Fibroblast of mammary gland (primary cell): ENCODE results near the gene UACA.

Experiments used
- DNase-seq: peaks from one replicate; pipeline ENCODE4 v3.0.0-alpha.2; 2010; ENCODE audit warnings: low read depth
- H3K4me3 ChIP-seq: 2 replicates; pipeline ENCODE4 v1.5.1; 2011; ENCODE audit warnings: low read depth, mild to moderate bottlenecking, low read length, moderate library complexity; ENCODE audit not compliant: control insufficient read depth
- TF ChIP-seq, protein P1 (sequence below): conservative IDR thresholded peaks from 2 replicates; pipeline ENCODE4 v1.5.1; 2011; ENCODE audit warnings: low read depth, low read length, inconsistent platforms; ENCODE audit not compliant: control insufficient read depth, insufficient read depth

Gene UACA

GRCh38 chr15:70801109-70801508 lies 37.8 kb upstream of the UACA start:
- TF ChIP-seq, protein P1, sequence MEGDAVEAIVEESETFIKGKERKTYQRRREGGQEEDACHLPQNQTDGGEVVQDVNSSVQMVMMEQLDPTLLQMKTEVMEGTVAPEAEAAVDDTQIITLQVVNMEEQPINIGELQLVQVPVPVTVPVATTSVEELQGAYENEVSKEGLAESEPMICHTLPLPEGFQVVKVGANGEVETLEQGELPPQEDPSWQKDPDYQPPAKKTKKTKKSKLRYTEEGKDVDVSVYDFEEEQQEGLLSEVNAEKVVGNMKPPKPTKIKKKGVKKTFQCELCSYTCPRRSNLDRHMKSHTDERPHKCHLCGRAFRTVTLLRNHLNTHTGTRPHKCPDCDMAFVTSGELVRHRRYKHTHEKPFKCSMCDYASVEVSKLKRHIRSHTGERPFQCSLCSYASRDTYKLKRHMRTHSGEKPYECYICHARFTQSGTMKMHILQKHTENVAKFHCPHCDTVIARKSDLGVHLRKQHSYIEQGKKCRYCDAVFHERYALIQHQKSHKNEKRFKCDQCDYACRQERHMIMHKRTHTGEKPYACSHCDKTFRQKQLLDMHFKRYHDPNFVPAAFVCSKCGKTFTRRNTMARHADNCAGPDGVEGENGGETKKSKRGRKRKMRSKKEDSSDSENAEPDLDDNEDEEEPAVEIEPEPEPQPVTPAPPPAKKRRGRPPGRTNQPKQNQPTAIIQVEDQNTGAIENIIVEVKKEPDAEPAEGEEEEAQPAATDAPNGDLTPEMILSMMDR: no peak
- no peak overlapping the region for H3K4me3 ChIP-seq
- DNase-seq: no peak

- no peak overlapping the region for H3K4me3 ChIP-seq
- TF ChIP-seq, protein P1: no peak
- DNase-seq: peak; percentile 97
These were observed 36.5 kb upstream of the UACA start for GRCh38 chr15:70799667-70800450.

DNA sequence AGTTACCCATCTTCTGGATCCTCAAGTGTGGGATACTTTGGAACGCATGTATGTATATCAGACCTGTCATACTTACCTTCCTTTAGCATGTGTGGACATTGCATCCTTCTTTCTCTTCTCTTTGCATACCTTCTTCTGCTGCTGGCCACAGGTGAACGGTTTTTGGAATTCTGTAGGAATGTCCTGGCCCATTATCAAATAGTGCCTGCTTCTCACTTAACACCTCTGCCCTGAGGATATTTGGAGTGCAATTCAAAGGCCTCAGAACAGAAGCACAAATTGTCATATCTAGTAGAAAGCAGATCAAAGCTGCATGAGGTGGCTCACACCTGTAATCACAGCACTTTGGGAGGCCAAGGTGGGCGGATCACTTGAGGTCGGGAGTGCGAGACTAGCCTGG lies 34.1 kb upstream of the UACA start:
- DNase-seq: no peak
- TF ChIP-seq, protein P1: no peak
- H3K4me3 ChIP-seq: no peak overlapping the region

GRCh38 chr15:70796516-70797310 lies 33.4 kb upstream of the UACA start:
- no peak for DNase-seq
- H3K4me3 ChIP-seq: no peak overlapping the region
- TF ChIP-seq, protein P1: no peak

GRCh38 chr15:70795311-70795665 lies 31.9 kb upstream of the UACA start:
- peak; percentile 96 for DNase-seq

GRCh38 chr15:70794596-70795310 lies 31.4 kb upstream of the UACA start:
- peak; percentile 85 for DNase-seq
- H3K4me3 ChIP-seq: peak overlapping the region; percentile 34
- TF ChIP-seq, protein P1: no peak

More at GRCh38 chr15:70795311-70795665, 31.9 kb upstream of the UACA start:
- TF ChIP-seq, protein P1: no peak
- peak overlapping the region; percentile 34 for H3K4me3 ChIP-seq
